Large intestine (tissue), 3 donors: ENCODE data around the gene SLC27A3. TPM values are rescaled to one million over a fixed set of nuclear protein-coding genes. Genes with fewer than 3 reads are reported as not detected.

Source experiments
- DNase-seq, 2 donors: peaks; one replicate each; pipeline versions ENCODE4 v3.0.0 to v3.0.0-alpha.2; 2013
- H3K27ac ChIP-seq: one replicate; pipeline ENCODE4 v1.5.1; 2013; ENCODE audit warnings: low read length
- H3K27me3 ChIP-seq: 2 replicates; pipeline ENCODE4 v1.6.1; 2013; ENCODE audit warnings: low read length; ENCODE audit not compliant: control insufficient read depth, insufficient read depth
- H3K36me3 ChIP-seq: 2 replicates; pipeline ENCODE4 v1.6.1; 2013; ENCODE audit warnings: low read length; ENCODE audit not compliant: control insufficient read depth, insufficient read depth
- H3K4me1 ChIP-seq: one replicate; pipeline ENCODE4 v1.6.1; 2013; ENCODE audit warnings: low read length; ENCODE audit not compliant: control insufficient read depth, insufficient read depth
- H3K4me3 ChIP-seq: one replicate; pipeline ENCODE4 v1.5.1; 2013; ENCODE audit warnings: low read length
- H3K9me3 ChIP-seq: one replicate; pipeline ENCODE4 v1.6.1; 2013; ENCODE audit warnings: mild to moderate bottlenecking, low read depth, low read length, moderate library complexity; ENCODE audit not compliant: control insufficient read depth
- WGBS: methylation state at CpG from one replicate; pipeline ENCODE4 v1.1.5; 2013; ENCODE audit warnings: low lambda C conversion rate; ENCODE audit not compliant: insufficient coverage; 5-methylcytosine and 5-hydroxymethylcytosine counted together
- polyA plus RNA-seq: library from polyadenylated mRNA; unstranded; fragments of 120-200 nt; gene quantifications from one replicate; pipeline ENCODE4 v1.2.1, GENCODE V29; 2013

SLC27A3 gene
- polyA plus RNA-seq, 1 donor, result 32.4 TPM

DNA sequence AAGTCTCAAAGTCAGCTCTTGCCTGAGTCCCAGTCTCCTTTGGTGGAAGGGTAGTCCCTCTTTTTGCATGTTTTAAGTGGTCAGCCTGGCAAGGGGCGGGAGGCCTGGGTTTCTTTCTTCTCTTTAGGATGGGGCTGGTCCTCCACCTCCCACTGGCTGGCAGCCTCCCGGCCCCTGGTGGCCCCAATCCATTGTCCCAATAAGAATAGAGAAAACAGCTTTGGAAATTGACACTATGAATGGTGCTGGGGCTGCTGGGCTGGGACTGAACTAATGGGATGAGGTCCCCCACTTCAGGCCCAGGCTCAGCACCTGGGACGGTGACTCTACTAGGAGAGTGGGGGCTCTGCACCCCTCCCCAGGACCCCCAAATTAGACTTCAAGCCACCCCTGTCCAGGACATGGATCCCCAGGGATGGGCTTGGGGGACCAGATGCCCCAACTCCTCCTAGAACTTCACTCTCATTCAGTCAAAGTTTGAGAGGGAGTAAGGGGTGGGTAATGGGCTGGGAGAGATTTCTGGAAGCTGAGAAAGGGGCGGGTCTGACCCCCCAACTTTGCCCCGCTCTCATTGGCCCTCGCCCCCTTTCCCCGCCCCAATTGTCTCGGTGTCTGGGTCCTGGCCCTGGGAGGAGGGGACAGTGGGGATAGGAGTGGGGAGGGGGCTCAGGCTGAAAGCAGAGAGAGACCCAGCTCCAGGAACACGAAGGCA, 18.2 kb downstream of the SLC27A3 start:
- H3K9me3 ChIP-seq, result no peaks in the 10 kb centered on the region
- H3K27me3 ChIP-seq, result peaks cover 4% of the 10 kb centered on the region
- H3K4me1 ChIP-seq, result peaks cover 2% of the 10 kb centered on the region
- H3K36me3 ChIP-seq, result no peaks in the 10 kb centered on the region
- H3K27ac ChIP-seq, result no peak overlapping the region
- no peak overlapping the region for H3K4me3 ChIP-seq
- no peak for DNase-seq
- WGBS, result no CpG with 5 or more reads among the region's 9 CpGs

DNA sequence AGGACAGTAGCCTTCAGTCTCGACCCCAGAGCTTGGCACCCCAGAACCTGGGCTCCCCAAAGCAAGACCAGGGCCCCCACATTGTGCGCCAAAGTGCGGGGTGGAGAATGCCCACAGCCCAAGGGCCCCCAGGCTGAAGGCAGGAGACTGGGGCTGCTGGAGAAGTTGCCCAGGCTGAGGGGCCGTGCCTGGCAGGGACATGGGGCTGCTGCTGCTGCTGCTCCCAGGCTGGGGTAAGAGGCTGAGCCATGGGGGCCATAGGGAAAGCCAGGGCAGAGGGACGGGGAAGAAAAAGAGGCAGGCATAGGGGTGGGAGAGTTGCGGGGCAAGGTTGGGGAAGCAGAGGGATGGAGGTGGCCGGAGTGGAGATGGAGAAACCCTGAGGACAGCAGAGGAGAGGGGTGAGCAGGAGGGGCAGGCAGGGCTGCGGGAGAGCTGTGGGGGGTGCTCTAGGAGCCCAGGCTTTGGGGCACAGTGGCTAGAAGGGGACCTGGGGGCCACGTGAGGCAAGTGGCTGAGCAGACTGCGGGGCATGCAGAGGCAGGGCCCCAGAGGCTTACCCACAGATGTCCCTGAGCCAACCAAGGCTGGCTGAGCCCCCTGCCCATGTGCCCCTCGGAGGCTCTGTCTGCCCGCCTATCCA, 18.9 kb downstream of the SLC27A3 start:
- Histone ChIP-seq H3K9me3 (no peaks in the 10 kb centered on the region), H3K4me1 (peaks cover 2% of the 10 kb centered on the region), H3K27me3 (peaks cover 4% of the 10 kb centered on the region), H3K27ac (no peak overlapping the region), H3K36me3 (no peaks in the 10 kb centered on the region), H3K4me3 (no peak overlapping the region)
- no CpG with 5 or more reads among the region's 12 CpGs for WGBS
- DNase-seq, result no peak

DNA sequence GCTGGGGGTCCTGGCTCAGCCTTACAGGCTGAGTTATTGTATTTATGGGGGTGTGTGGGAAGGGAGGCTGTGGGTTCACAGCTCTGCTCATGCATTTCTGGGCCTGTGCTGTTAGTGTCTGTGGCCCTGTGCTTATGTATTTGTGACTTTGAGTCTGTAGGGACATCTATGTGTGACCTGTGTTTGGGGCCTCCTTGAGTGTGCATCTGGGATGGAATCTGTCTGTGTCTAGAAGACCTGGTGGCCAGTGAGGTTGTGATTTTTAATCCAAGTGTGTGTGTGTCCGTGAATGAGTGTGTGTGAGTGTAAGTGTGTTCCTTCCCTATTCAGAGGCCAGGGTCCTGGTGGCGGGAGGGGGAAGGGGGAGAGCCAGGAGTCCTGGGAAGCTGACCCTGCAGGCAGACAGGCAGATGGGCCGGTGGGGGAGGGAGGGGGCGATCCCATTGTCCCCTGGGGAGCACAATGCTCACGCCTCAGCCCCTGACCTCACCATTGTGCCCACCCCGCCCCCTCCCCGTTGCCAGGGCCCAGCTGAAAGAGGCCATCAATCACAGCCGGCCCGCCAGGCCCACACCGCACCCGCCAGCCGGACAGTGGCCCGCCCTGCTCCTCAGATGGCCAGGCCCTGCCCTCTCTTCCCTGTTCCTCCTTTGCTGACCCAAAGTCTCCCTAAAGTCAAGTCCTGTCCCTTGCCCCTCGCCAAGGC, 19.6 kb downstream of the SLC27A3 start:
- Histone ChIP-seq H3K9me3 (no peaks in the 10 kb centered on the region), H3K27ac (no peak overlapping the region), H3K4me1 (peaks cover 2% of the 10 kb centered on the region), H3K36me3 (peaks cover 3% of the 10 kb centered on the region), H3K27me3 (no peaks in the 10 kb centered on the region), H3K4me3 (no peak overlapping the region)
- DNase-seq, result no peak
- WGBS, result no CpG with 5 or more reads among the region's 14 CpGs

DNA sequence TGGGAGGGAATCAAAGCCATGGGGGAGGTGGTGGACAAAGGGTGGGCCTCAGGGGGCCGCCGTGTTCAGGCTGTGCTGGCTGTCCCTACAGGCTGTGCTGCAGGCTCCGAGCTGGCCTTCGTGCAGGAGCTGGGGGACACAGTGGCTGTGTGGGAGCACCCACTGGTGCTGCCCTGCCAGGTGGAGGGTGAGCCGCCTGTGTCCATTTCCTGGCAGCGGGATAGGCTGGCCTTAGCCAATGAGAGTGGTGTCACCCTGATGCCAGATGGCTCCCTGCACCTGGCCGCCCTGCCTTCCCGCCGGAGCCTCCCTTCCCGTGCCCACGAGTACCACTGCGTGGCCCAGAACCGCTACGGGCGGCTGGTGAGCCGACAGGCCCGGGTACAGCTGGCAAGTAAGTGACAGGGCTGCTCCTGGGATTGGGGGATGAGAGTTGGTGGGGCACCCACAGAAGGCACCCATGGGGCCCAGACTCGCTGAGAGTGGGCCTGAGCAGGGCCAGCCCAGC, 20.2 kb downstream of the SLC27A3 start:
- peaks cover 3% of the 10 kb centered on the region for H3K36me3 ChIP-seq
- DNase-seq, result no peak
- H3K9me3 ChIP-seq, result no peaks in the 10 kb centered on the region
- H3K27ac ChIP-seq, result no peak overlapping the region
- H3K4me3 ChIP-seq, result no peak overlapping the region
- H3K4me1 ChIP-seq, result no peaks in the 10 kb centered on the region
- no peaks in the 10 kb centered on the region for H3K27me3 ChIP-seq
- no CpG with 5 or more reads among the region's 18 CpGs for WGBS

DNA sequence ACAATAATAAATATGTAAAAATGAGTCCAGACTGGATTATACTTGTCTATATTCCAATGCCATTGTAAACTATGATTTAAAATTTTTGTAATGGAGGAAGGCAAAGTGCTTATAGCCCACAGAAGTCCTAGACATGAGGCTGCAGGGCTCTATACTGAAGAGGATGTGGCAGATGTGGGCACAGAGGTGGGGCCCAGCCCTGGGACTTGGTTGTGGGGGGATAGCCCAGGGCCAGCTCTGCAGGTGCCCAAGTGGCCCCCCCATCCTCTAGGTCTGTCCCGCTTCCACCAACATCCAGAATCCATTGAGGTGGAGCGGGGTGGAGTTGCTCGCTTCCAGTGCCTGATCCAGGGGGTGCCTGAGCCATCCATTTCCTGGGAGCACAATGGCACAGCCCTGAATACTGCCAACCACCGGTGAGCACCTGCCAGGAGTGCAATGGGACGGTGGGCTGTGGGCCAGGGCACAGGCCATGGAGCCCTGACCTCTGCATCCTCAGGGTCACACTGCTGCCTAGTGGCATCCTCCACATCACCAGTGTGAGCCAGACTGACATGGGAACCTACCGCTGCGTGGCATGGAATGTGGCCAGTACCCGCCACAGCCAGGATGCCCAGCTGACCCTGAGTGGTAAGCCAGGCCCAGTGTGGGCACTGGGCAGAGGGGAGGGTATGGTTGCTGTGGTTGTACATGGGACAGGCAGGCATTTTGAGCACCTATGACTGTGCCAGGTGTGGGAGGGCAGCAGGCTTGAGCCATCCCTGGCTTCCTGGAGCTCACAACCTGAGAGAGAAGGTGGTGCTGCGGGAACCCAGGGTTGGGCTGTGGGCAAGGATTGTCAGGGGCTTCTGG, 21.0 kb downstream of the SLC27A3 start:
- Histone ChIP-seq H3K36me3 (peaks cover 5% of the 10 kb centered on the region), H3K27ac (no peak overlapping the region), H3K4me3 (no peak overlapping the region), H3K27me3 (no peaks in the 10 kb centered on the region), H3K9me3 (no peaks in the 10 kb centered on the region), H3K4me1 (no peaks in the 10 kb centered on the region)
- DNase-seq, result no peak
- no CpG with 5 or more reads among the region's 9 CpGs for WGBS

DNA sequence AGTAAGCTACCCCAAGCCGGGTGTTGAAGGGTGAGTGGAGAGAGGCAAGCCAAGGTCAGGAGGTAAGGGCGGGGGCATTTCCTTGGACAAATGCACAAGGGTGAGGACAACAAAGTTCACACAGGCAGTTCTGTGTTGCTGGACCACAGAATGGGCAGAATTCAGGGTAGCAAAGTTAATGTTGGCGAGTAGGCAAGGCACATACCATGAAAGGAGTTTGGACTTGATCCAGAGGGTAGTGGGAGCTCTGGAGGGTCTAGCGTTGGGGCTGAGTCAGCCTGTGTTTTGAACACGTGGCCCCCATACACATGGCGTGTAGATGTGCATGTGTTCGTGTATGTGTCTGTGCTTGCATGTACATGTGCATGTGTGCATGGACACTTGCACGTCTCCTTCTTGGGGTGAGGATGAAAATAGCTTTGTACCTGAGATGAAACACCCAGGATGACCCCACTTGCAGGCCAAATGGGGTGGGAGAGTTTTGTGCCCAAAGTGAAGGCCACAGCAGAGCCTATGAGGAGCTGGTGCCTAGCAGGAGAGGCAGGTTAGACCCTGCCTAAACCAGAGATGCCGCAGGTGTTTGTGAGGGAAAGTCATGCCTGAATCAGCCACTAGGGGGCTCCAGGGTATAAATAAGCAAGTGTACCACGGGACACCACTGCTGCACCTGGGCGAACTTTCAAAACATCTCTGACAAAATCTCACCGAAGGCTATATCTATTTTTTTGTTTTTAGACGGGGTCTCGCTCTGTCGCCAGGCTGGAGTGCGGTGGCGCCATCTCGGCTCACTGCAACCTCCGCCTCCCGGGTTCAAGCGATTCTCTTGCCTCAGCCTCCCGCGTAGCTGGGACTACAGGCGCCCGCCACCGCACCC, 21.8 kb downstream of the SLC27A3 start:
- H3K36me3 ChIP-seq, result peaks cover 6% of the 10 kb centered on the region
- no peaks in the 10 kb centered on the region for H3K9me3 ChIP-seq
- no peak overlapping the region for H3K4me3 ChIP-seq
- no CpG with 5 or more reads among the region's 26 CpGs for WGBS
- no peaks in the 10 kb centered on the region for H3K27me3 ChIP-seq
- no peaks in the 10 kb centered on the region for H3K4me1 ChIP-seq
- H3K27ac ChIP-seq, result no peak overlapping the region
- peak; percentile 52 to 61 for DNase-seq

DNA sequence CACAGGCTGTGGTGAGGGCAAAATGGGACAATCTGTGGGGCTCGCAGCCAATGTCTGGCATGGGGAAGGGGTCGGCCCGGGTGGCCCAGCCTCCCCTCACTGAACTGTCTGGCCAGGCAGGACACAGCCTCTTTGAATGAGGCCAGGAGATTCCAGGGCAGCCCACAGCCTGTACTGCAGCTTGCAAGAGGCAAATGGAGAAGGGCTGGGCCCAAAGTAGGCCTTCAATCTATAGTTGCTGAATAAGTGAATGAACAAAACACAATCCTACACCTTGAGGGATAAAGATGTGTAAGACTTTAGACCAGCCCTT, 23.2 kb downstream of the SLC27A3 start:
- WGBS, result 100% methylated on average over 1 of the region's 3 CpGs
- Histone ChIP-seq H3K9me3 (no peaks in the 10 kb centered on the region), H3K27ac (no peak overlapping the region), H3K4me1 (no peaks in the 10 kb centered on the region), H3K4me3 (no peak overlapping the region), H3K27me3 (no peaks in the 10 kb centered on the region), H3K36me3 (peaks cover 6% of the 10 kb centered on the region)
- DNase-seq, result no peak

DNA sequence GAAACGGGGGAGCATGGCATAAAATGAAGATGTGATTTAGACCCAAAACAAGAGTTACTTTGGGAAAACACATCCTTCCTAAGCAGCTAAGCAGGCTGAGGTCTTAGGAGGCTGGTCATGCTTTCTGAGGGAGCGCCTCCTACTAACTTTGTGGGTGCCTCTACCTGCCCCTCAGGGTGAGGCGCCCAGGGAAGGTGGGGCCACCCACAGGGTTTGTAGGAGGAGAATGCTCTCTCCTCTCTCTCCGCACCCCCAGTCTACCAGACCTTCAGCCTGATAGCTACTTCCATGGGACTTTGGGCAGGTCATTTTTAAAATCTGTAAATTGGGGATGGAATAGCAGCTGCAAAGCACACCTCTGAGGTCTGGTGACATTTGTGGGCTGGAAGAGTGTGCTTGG, 23.8 kb downstream of the SLC27A3 start:
- H3K27ac ChIP-seq, result no peak overlapping the region
- WGBS, result no CpG with 5 or more reads among the region's 4 CpGs
- no peak overlapping the region for H3K4me3 ChIP-seq

DNA sequence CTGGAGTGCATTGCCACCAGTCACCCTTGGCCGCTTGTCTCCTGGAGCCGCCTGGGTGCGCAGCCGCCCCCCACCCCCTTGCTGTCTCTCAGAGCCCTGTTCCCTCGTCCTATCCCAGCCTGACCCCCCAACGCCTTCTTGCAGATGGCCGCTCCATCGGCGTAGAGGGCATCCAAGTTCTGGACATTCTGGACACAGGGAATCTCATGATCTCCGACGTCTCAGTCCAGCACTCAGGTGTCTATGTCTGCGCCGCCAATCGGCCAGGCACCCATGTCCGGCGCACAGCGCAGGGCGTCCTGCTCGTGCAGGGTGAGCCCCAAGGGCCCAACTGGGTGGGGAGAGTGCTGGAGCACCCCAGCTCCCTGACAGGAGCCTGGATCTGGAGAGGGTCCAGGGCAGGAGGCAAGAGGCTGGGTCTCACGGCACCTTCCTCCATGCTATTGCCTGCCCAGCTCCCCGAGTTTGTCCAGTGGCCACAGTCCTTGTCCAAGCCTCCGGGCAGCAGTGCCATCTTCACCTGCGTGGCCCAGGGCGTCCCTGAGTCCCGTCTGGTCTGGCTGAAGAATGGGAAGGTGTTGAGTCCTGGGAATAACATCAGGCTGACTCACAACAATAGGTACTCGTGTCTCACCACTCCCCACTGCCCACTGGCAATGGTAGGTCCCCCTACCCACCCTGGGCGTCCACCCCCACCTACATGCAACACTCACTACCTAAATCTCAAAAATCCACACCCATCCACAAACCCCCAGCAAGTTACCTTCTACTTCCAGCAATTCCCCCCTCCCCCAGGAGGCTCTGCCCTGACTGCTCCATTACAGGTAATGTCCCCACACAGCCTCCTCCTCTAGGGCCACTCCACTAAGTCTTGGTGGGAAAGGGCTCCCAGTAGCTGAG, 24.6 kb downstream of the SLC27A3 start:
- Histone ChIP-seq H3K9me3 (no peaks in the 10 kb centered on the region), H3K4me1 (no peaks in the 10 kb centered on the region), H3K4me3 (no peak overlapping the region), H3K36me3 (peaks cover 6% of the 10 kb centered on the region), H3K27me3 (no peaks in the 10 kb centered on the region), H3K27ac (no peak overlapping the region)
- no CpG with 5 or more reads among the region's 27 CpGs for WGBS
- DNase-seq, result no peak

More for the DNA sequence above, 23.8 kb downstream of the SLC27A3 start:
- Histone ChIP-seq H3K36me3 (peaks cover 6% of the 10 kb centered on the region), H3K9me3 (no peaks in the 10 kb centered on the region), H3K27me3 (no peaks in the 10 kb centered on the region), H3K4me1 (no peaks in the 10 kb centered on the region)
- no peak for DNase-seq
